ENCODE measurements around the gene ABCC11. TPM values are rescaled to one million over a fixed set of nuclear protein-coding genes. Genes with fewer than 3 reads are reported as not detected.

Gene ABCC11
- total RNA-seq (2014; rRNA removed; shearing (Covaris generic)) = not detected in 2 replicates

DNA sequence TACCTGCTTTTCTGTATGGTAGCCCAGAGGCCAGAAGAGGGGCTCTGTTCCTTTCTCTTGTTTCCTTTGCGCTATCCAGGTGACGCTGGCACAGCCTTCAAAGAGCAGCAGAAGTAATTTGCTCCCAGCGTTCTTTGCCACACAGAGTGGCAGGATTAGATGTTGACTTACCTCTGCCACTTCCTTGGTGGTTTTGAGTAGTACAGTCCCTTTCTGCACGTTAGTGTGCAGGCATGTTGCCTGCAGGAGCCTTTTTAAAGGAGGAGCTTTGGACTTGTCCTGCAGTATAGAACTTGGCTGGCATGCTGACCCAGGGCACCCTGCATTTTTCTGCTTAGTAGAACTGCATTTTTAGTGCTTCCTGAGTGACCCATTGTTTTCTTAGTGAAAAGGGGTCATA lies at the start of gene ABCC11:
Gene ABCC11 (minus strand): TSS at position 229 of the 400 bp plus-strand sequence. CDS start 15,618 bp downstream, outside the sequence.
- DNase-seq (ENCODE audit: low read depth) = no peak

GRCh38 chr16:48295488-48296281 lies 48.3 kb upstream of the ABCC11 start:
- no peak for DNase-seq (ENCODE audit: low read depth)

DNA sequence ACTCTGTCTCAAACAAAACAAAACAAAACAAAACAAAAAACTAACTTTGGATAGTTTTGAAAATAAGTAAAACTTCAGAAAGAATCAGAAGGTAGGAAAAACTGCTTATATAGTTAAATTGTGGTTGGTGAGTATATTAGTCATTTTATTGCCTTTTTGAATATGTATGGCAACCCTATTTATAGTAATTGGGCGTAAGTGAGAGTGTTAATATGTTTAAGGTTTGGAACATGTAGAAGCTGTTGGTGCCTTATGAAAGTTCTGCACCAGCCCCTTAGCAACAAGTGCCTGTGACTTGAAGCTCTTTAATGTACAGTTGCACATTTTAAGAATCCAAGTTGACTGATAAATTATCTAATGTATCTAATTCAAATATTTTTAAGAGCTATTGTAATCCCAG lies 47.4 kb upstream of the ABCC11 start:
- no peak for DNase-seq (ENCODE audit: low read depth)

DNA sequence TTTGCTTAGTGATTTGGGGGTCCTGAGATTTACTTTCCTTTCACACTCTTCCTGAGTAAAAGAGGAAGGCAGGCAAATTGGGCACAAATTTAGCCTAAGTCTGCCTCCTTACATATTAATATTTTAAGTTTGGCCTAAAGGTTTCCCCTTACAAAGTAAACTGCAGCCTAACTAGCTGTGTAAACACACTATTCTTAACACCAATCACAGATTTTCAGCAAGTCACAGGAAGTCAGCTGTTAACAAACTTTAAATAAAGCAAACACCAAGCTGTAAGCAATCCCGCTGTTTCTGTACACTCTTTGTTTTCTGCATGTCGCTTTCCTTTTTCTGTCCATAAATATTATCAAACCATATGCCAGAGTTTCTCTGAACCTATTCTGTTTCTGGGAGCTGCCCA lies 45.1 kb upstream of the ABCC11 start:
- no peak for DNase-seq (ENCODE audit: low read depth)

DNA sequence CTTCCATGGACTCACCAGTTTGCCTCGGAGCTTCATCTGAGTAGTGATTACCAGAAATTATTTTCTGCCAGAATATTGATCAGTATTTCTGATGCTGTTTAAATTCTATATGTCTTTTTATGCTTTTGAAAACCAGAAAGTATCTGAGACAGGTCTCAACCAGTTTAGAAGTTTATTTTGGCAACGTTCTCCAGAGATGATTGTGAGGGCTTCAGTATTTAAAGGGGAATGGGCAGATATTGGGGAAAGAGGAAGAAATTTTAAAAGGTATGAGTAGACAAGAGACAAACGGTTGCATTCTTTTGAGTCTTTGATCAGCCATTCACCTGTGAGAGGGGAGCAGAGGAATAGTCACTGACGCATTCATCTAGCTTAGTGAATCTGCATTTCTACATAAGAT lies 44.4 kb upstream of the ABCC11 start:
- DNase-seq (ENCODE audit: low read depth) = no peak

DNA sequence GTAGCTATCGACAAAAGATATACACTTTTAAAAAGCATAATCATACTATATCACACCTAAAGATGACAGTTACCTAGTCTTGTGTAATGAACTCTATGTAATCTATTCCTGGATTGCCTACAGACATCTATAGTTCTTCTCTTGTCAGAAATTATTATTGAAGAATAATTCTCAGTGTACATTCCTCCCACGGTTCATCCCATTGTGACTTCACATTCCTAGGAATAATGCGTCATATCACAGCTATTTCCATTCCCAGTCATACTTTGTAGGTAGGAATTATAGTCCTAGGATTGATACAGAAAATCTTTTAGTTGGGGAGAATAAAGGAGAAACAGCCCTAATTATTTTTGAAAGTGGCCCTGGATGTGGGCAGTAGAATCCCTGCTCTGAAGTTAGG lies 44.0 kb upstream of the ABCC11 start:
- no peak for DNase-seq (ENCODE audit: low read depth)

DNA sequence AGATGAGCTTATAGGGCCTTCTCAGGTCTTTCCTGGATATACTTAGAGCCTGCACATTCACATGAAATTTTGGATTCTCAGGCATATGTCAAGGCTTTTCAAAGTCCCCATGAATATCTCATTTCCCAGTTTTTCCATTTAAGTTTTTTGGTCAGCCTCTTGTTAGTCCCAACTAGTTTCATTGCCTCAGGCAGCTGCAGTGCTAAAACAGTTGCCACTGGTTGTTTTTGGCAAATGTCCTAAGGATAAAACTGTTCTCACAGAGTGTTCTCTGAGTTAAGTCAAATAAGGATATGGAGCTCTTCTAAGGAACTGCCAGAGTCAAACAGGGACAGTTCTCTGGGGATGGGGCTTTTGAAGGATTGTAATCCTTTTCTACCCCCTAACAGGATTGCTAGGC lies 39.9 kb upstream of the ABCC11 start:
- DNase-seq (ENCODE audit: low read depth) = peak; percentile 12

- DNase-seq (ENCODE audit: low read depth) = no peak
Observed at GRCh38 chr16:48284772-48285409, 37.6 kb upstream of the ABCC11 start.

GRCh38 chr16:48282636-48283263 lies 35.4 kb upstream of the ABCC11 start:
- DNase-seq (ENCODE audit: low read depth) = no peak

DNA sequence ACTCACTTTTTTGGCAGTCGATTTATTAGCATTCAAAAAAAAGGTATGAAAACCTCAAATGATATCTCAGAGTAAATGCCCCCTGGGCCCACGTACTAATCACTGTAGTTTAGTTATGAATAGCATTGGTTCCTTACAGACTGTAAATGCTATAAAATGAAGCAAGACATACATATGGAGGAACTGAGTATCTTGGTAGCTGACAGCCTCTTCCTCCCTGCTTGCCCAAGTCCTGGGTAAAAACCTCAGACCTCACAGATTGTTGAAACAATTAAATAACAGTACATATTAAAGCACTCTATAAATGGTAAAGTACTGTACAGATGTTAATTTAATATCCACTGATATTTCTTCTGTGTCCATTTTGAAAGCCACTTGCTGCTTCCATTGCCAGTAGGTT lies 33.2 kb upstream of the ABCC11 start:
- DNase-seq (ENCODE audit: low read depth) = no peak

GRCh38 chr16:48279199-48279598 lies 31.9 kb upstream of the ABCC11 start:
- no peak for DNase-seq (ENCODE audit: low read depth)

DNA sequence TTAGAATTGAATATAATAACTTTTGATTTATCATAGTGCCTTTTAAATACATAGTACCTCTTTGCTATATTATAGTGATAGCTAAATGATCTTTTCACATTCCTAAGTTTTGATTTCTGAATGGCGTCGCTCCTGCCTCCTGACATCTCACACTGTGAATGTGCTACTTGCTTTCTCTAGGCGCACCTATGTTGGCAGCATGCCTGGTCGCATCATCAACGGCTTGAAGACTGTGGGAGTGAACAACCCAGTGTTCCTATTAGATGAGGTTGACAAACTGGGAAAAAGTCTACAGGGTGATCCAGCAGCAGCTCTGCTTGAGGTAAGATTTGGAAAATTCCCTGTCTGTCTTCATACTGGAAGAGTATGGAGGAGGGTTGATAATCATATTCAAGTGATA lies 29.8 kb upstream of the ABCC11 start:
- DNase-seq (ENCODE audit: low read depth) = peak; percentile 20

- DNase-seq (ENCODE audit: low read depth) = no peak
Observed at GRCh38 chr16:48276102-48276501, 28.8 kb upstream of the ABCC11 start.

GRCh38 chr16:48274476-48274875 lies 27.1 kb upstream of the ABCC11 start:
- no peak for DNase-seq (ENCODE audit: low read depth)

DNA sequence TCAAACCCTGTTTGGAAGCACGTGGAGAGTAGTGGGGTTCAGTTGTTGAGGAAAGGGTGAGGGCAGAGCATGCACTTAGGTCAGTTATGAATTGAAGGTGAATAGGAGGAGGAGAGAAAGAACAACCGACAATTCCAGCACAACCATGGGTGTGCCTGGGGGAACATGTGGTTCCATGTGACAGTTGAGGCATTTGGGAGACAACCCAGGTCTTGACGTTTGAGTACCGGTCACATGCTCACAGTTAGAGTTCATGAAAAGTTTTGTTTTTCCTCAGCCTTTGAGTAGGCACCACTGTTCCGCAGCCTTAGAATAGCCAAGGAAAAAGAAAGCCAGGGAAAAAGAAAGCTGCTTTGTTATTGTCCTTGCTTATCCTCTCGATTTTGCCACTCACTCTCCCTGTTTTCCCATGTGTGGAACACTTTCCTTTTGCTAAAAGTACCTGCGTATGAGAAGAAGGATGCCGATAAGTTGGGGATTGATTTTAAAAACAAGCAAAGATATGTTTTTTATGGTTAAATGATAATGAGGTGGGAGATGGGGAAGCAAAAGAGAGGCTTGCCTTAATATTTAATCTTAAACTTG lies 25.6 kb upstream of the ABCC11 start:
- no peak for DNase-seq (ENCODE audit: low read depth)

DNA sequence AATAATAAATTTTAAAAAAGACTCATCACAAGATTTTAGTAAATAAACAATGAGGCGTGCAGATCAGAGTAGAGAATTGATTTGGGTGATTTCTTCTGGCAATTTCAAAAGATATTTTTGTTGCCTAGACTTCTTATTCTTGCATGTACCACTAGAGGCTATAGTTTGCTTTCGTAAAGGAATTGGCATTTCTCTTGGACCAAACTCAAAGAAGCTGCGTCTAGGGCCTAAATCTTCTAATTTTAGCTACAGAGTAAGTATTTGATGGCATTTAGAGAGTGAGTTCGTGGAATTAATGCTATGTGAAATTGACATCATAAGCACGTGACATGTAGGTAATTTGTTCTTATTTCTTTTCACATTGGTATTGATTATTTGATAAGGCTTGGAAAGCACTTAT lies 24.4 kb upstream of the ABCC11 start:
- no peak for DNase-seq (ENCODE audit: low read depth)

- DNase-seq (ENCODE audit: low read depth) = no peak
Observed at GRCh38 chr16:48269011-48269410, 21.7 kb upstream of the ABCC11 start.

DNA sequence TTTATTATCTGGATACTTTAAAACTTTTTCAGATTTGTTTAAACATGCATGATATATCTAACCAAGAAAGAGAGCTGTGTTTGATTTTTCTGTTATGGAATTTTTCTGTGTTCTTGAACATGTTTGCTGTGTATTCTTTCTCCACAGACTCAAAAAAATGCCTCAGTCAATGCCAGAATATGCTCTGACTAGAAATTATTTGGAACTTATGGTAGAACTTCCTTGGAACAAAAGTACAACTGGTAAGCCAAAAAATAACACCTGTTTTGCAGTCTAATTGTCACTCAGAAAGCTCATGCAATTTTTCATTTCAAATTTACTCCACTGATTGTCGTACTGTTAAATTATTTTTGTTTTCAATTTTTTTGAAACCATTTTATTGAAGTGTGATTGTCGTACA lies 15.3 kb upstream of the ABCC11 start:
- no peak for DNase-seq (ENCODE audit: low read depth)

GRCh38 chr16:48261569-48261968 lies 14.2 kb upstream of the ABCC11 start:
- DNase-seq (ENCODE audit: low read depth) = no peak

- no peak for DNase-seq (ENCODE audit: low read depth)
Observed at GRCh38 chr16:48256579-48257177, 9.3 kb upstream of the ABCC11 start.

- DNase-seq (ENCODE audit: low read depth) = no peak
Observed at GRCh38 chr16:48252013-48252412, 4.7 kb upstream of the ABCC11 start.

Measured in M059J (cell line).